Measurements from ENCODE around the gene DHCR24. TPM values are rescaled to one million over a fixed set of nuclear protein-coding genes. Genes with fewer than 3 reads are reported as not detected.

DHCR24 gene
- total RNA-seq, 1 donor from 2014 or later, result 149 TPM

- Mint-ChIP-seq H3K36me3 (no peaks in the 10 kb centered on the region), H3K4me1 (ENCODE audit: unreplicated experiment) (peaks cover 5% of the 10 kb centered on the region), H3K4me3 (no peak overlapping the region), H3K27ac (no peak overlapping the region), H3K27me3 (no peaks in the 10 kb centered on the region), H3K9me3 (no peaks in the 10 kb centered on the region)
- no peak for DNase-seq (ENCODE audit: extremely low spot score, unreplicated experiment)
- TF ChIP-seq, protein P1, sequence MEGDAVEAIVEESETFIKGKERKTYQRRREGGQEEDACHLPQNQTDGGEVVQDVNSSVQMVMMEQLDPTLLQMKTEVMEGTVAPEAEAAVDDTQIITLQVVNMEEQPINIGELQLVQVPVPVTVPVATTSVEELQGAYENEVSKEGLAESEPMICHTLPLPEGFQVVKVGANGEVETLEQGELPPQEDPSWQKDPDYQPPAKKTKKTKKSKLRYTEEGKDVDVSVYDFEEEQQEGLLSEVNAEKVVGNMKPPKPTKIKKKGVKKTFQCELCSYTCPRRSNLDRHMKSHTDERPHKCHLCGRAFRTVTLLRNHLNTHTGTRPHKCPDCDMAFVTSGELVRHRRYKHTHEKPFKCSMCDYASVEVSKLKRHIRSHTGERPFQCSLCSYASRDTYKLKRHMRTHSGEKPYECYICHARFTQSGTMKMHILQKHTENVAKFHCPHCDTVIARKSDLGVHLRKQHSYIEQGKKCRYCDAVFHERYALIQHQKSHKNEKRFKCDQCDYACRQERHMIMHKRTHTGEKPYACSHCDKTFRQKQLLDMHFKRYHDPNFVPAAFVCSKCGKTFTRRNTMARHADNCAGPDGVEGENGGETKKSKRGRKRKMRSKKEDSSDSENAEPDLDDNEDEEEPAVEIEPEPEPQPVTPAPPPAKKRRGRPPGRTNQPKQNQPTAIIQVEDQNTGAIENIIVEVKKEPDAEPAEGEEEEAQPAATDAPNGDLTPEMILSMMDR (conservative IDR thresholded peaks at IDR 0.05), result no peak
These were observed 5.6 kb upstream of the DHCR24 start for GRCh38 chr1:54892586-54892985.

- H3K4me3 Mint-ChIP-seq, result no peak overlapping the region
- no peak for DNase-seq (ENCODE audit: extremely low spot score, unreplicated experiment)
- no peak overlapping the region for H3K27ac Mint-ChIP-seq
- H3K9me3 Mint-ChIP-seq, result no peaks in the 10 kb centered on the region
- H3K27me3 Mint-ChIP-seq, result no peaks in the 10 kb centered on the region
- H3K36me3 Mint-ChIP-seq, result no peaks in the 10 kb centered on the region
- TF ChIP-seq, protein P1 (conservative IDR thresholded peaks at IDR 0.05), result no peak
- peaks cover 22% of the 10 kb centered on the region for H3K4me1 Mint-ChIP-seq (ENCODE audit: unreplicated experiment)
These were observed 2.2 kb upstream of the DHCR24 start for GRCh38 chr1:54889132-54889725.

DNA sequence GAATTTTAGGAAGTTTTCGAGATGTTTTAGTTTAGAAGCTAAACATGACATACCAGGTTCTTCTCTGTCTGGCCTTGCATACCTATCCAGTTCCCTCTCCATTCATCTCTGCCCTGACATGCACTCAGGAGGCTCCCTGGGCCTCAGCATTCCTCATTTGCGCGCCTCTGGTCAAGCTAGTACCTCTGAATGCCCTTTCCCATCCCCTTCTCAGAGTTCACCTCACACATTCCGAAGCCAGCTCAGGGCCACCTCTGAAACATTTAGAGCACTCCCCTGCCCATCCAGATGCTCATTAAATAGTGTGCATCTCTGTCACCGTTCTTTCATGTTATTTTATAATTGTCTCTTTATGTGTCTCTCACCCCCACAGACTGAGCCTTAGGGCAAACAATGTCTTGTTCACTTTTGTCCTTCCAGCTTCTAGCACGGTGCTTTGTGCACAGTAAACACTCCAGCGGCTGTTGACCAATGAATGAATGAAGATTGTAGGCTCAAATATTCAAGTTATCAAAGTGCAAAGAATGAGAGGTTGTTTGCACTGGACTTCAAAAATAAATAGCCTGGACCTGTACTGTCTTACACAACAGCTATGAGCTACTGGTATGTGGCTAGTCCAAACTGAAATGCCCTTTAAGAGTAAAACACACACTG is 1.2 kb upstream of the DHCR24 start:
- TF ChIP-seq, protein P1 (conservative IDR thresholded peaks at IDR 0.05), result no peak
- Mint-ChIP-seq H3K9me3 (no peaks in the 10 kb centered on the region), H3K4me3 (peak overlapping the region; percentile 98), H3K4me1 (ENCODE audit: unreplicated experiment) (peaks cover 33% of the 10 kb centered on the region), H3K27ac (peak overlapping the region; percentile 65), H3K27me3 (no peaks in the 10 kb centered on the region), H3K36me3 (peaks cover 3% of the 10 kb centered on the region)
- no peak for DNase-seq (ENCODE audit: extremely low spot score, unreplicated experiment)

GRCh38 chr1:54887665-54888071 is 673 bp upstream of the DHCR24 start:
- Mint-ChIP-seq H3K4me1 (ENCODE audit: unreplicated experiment) (peaks cover 38% of the 10 kb centered on the region), H3K36me3 (peaks cover 6% of the 10 kb centered on the region), H3K27me3 (no peaks in the 10 kb centered on the region), H3K27ac (peak overlapping the region; percentile 65), H3K9me3 (no peaks in the 10 kb centered on the region), H3K4me3 (peak overlapping the region; percentile 98)
- TF ChIP-seq, protein P1 (conservative IDR thresholded peaks at IDR 0.05), result peak; percentile 23
- no peak for DNase-seq (ENCODE audit: extremely low spot score, unreplicated experiment)

DNA sequence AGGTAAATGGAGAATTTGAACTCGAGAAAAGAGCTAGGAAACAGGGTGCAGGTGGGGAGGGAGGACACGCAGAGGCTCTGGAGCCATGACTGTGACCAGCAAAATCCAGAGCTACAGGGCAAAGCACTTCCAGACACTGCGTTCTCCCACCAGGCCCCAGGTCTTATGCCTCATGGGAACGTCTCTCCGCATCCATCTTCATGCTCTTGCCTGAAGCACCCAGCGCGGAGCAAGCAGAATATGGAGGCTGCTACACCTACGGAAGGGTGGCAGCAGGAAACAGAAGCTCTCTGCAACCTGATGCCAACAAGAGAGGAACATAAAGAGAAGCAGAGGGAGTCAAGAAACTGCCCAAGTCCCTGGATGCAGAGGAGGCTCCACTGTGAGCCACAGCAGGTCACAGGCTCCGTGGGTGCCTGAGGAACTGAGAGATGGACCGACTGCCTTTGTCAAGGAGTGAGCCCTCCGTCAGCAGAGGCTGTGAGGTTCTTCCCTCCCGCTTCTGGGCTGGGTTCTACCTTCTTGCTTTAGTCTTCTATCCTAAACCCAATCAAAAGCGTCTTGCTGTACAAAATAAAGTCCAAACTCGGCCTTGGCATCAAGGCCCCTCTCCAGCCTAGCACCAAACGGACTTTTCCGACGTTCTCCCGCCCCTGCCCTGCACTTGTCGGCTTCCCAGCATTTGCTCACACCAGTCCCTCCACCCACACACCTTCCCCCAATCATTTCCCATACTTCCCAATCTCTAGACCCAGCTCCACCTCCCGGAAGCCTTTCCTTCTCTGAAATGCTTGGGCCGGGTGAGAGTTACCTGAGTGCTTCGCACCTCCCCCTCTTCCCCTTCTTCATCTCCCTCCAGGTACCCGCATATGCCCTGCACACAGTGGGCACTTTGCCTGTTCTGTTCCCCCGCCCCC is 930 bp downstream of the DHCR24 start:
- Mint-ChIP-seq H3K4me3 (peak overlapping the region; percentile 98), H3K9me3 (no peaks in the 10 kb centered on the region), H3K36me3 (peaks cover 20% of the 10 kb centered on the region), H3K4me1 (ENCODE audit: unreplicated experiment) (peaks cover 42% of the 10 kb centered on the region), H3K27ac (peak overlapping the region; percentile 83), H3K27me3 (no peaks in the 10 kb centered on the region)
- TF ChIP-seq, protein P1 (conservative IDR thresholded peaks at IDR 0.05), result no peak
- DNase-seq (ENCODE audit: extremely low spot score, unreplicated experiment), result no peak
